ENCODE results near the gene IKZF4.
"Not testable (repeated sequence)": the region's sequence is repeated elsewhere in the genome, so short reads cannot be mapped to it uniquely, and the experiment has no call there.

Gene IKZF4

GRCh38 chr12:55983232-55983842 is 37.5 kb upstream of the IKZF4 start:
- no peak for TF ChIP-seq EZH2 (IDR thresholded peaks at IDR 0.05; ENCODE audit: borderline replicate concordance, low read length)
- TF ChIP-seq CTCF (IDR thresholded peaks at IDR 0.05; ENCODE audit: low read length) = no peak
- Histone ChIP-seq H3K9ac (ENCODE audit: low read length) (no peak overlapping the region), H3K4me3 (ENCODE audit: low read depth, low read length, poor library complexity, severe bottlenecking) (no peak overlapping the region), H3K4me1 (ENCODE audit: insufficient read depth, low read length, severe bottlenecking) (peaks cover 25% of the 10 kb centered on the region), H3K9me3 (ENCODE audit: low read length) (no peaks in the 10 kb centered on the region), H3K27ac (ENCODE audit: low read depth, low read length, poor library complexity, severe bottlenecking) (peak overlapping the region; percentile 67), H3K27me3 (ENCODE audit: insufficient read depth, low read length) (no peaks in the 10 kb centered on the region), H2AFZ (ENCODE audit: low read length) (no peak overlapping the region), H3K79me2 (ENCODE audit: insufficient read depth, low read length) (no peaks in the 10 kb centered on the region), H4K20me1 (ENCODE audit: insufficient read depth, low read length) (no peaks in the 10 kb centered on the region), H3K4me2 (ENCODE audit: low read length) (peak overlapping the region; percentile 25; the same call in 1 of the 2 replicates), H3K36me3 (ENCODE audit: insufficient read depth, low read length) (peaks cover 43% of the 10 kb centered on the region), H3K9me2 (ENCODE audit: low read depth, low read length) (no peaks in the 10 kb centered on the region), H3F3A (ENCODE audit: insufficient read depth, low read length) (no peaks in the 10 kb centered on the region)

- no peak overlapping the region for H2AFZ ChIP-seq (ENCODE audit: low read length)
- no peak overlapping the region for H3K4me3 ChIP-seq (ENCODE audit: low read depth, low read length, poor library complexity, severe bottlenecking)
- no peaks in the 10 kb centered on the region for H3K27me3 ChIP-seq (ENCODE audit: insufficient read depth, low read length)
- peaks cover 46% of the 10 kb centered on the region for H3K36me3 ChIP-seq (ENCODE audit: insufficient read depth, low read length)
- peaks cover 25% of the 10 kb centered on the region for H3K4me1 ChIP-seq (ENCODE audit: insufficient read depth, low read length, severe bottlenecking)
- TF ChIP-seq CTCF (IDR thresholded peaks at IDR 0.05; ENCODE audit: low read length) (no peak), EZH2 (IDR thresholded peaks at IDR 0.05; ENCODE audit: borderline replicate concordance, low read length) (no peak)
- no peak overlapping the region for H3K4me2 ChIP-seq (ENCODE audit: low read length)
- no peaks in the 10 kb centered on the region for H3F3A ChIP-seq (ENCODE audit: insufficient read depth, low read length)
- no peaks in the 10 kb centered on the region for H4K20me1 ChIP-seq (ENCODE audit: insufficient read depth, low read length)
- H3K9me2 ChIP-seq (ENCODE audit: low read depth, low read length) = no peaks in the 10 kb centered on the region
- no peaks in the 10 kb centered on the region for H3K9me3 ChIP-seq (ENCODE audit: low read length)
- no peaks in the 10 kb centered on the region for H3K79me2 ChIP-seq (ENCODE audit: insufficient read depth, low read length)
- H3K9ac ChIP-seq (ENCODE audit: low read length) = no peak overlapping the region
- H3K27ac ChIP-seq (ENCODE audit: low read depth, low read length, poor library complexity, severe bottlenecking) = no peak overlapping the region
Measured at GRCh38 chr12:55984861-55985260, 36.0 kb upstream of the IKZF4 start.

GRCh38 chr12:55985341-55985740 is 35.5 kb upstream of the IKZF4 start:
- Histone ChIP-seq H3K79me2 (ENCODE audit: insufficient read depth, low read length) (no peaks in the 10 kb centered on the region), H3K27me3 (ENCODE audit: insufficient read depth, low read length) (no peaks in the 10 kb centered on the region), H3K9me2 (ENCODE audit: low read depth, low read length) (no peaks in the 10 kb centered on the region), H2AFZ (ENCODE audit: low read length) (no peak overlapping the region), H3K27ac (ENCODE audit: low read depth, low read length, poor library complexity, severe bottlenecking) (no peak overlapping the region), H3K4me1 (ENCODE audit: insufficient read depth, low read length, severe bottlenecking) (peaks cover 25% of the 10 kb centered on the region), H3K9me3 (ENCODE audit: low read length) (no peaks in the 10 kb centered on the region), H3K4me2 (ENCODE audit: low read length) (no peak overlapping the region), H3K36me3 (ENCODE audit: insufficient read depth, low read length) (peaks cover 48% of the 10 kb centered on the region), H3K9ac (ENCODE audit: low read length) (no peak overlapping the region), H3K4me3 (ENCODE audit: low read depth, low read length, poor library complexity, severe bottlenecking) (no peak overlapping the region), H4K20me1 (ENCODE audit: insufficient read depth, low read length) (no peaks in the 10 kb centered on the region), H3F3A (ENCODE audit: insufficient read depth, low read length) (no peaks in the 10 kb centered on the region)
- TF ChIP-seq EZH2 (IDR thresholded peaks at IDR 0.05; ENCODE audit: borderline replicate concordance, low read length) (no peak), CTCF (IDR thresholded peaks at IDR 0.05; ENCODE audit: low read length) (no peak)

GRCh38 chr12:55985976-55986375 is 34.9 kb upstream of the IKZF4 start:
- not testable (repeated sequence) for H3K4me3 ChIP-seq (ENCODE audit: low read depth, low read length, poor library complexity, severe bottlenecking); H3K9me2 ChIP-seq (ENCODE audit: low read depth, low read length); H3K9me3 ChIP-seq (ENCODE audit: low read length); H3F3A ChIP-seq (ENCODE audit: insufficient read depth, low read length); H3K27me3 ChIP-seq (ENCODE audit: insufficient read depth, low read length); H2AFZ ChIP-seq (ENCODE audit: low read length); H3K9ac ChIP-seq (ENCODE audit: low read length); H4K20me1 ChIP-seq (ENCODE audit: insufficient read depth, low read length); H3K27ac ChIP-seq (ENCODE audit: low read depth, low read length, poor library complexity, severe bottlenecking); H3K4me2 ChIP-seq (ENCODE audit: low read length); H3K79me2 ChIP-seq (ENCODE audit: insufficient read depth, low read length)
- H3K4me1 ChIP-seq (ENCODE audit: insufficient read depth, low read length, severe bottlenecking) = peaks cover 25% of the 10 kb centered on the region
- peaks cover 50% of the 10 kb centered on the region for H3K36me3 ChIP-seq (ENCODE audit: insufficient read depth, low read length)
